K562 (cell line): ENCODE data around the gene SOX6.

ENCODE experiments used
- CREB3 ChIP-seq: fragments of 450-650 bp; conservative IDR thresholded peaks from 2 replicates; pipeline ENCODE4 v1.6.1; 2016; ENCODE audit warnings: missing genetic modification characterization, low read depth, mild to moderate bottlenecking, missing compliant biosample characterization, moderate library complexity
- MAX ChIP-seq: sonication (generic); formaldehyde crosslinking; IDR thresholded peaks from 2 replicates; pipeline ENCODE4 v1.9.0; 2022; ENCODE audit warnings: mild to moderate bottlenecking, missing genetic modification reagents
- SIN3A ChIP-seq, 2 experiments: fragments of 150-350 bp in 1 of 2; IDR thresholded peaks; 2 replicates each; pipeline ENCODE4 v1.6.1; 2011 to 2016; ENCODE audit warnings: borderline replicate concordance in 2 of 2, low read depth in 2 of 2, low read length in 2 of 2, mild to moderate bottlenecking in 2 of 2, moderate library complexity in 2 of 2; ENCODE audit not compliant: control insufficient read depth in 1 of 2
- SMAD4 ChIP-seq: fragments of 250-450 bp; sonication (Bioruptor Pico); conservative IDR thresholded peaks from 2 replicates; pipeline ENCODE4 v1.8.0; 2021; ENCODE audit warnings: inconsistent platforms, mild to moderate bottlenecking, moderate library complexity
- SMARCB1 ChIP-seq: IDR thresholded peaks from 2 replicates; pipeline ENCODE4 v1.6.1; 2011; ENCODE audit warnings: improper control_type of control experiment, low read depth; ENCODE audit not compliant: insufficient read length
- TAF7 ChIP-seq: fragments of 450-650 bp; IDR thresholded peaks from 2 replicates; pipeline ENCODE4 v1.6.1; 2016; ENCODE audit warnings: missing genetic modification characterization, missing compliant biosample characterization
- TBP ChIP-seq: optimal IDR thresholded peaks from 2 replicates; pipeline ENCODE3; 2011; ENCODE audit warnings: low read depth, low read length, improper control_type of control experiment
- ZNF24 ChIP-seq: fragments of 450-650 bp; IDR thresholded peaks from 2 replicates; pipeline ENCODE4 v1.6.1; 2016
- ZNF639 ChIP-seq, 2 experiments: fragments of 200-800 bp in 1 of 2; sonication (Bioruptor generic) in 1 of 2; sonication (generic) in 1 of 2; formaldehyde crosslinking in 1 of 2; IDR thresholded peaks in 1 of 2; conservative IDR thresholded peaks in 1 of 2; 2 replicates each; pipeline versions ENCODE4 v1.5.0 to v1.6.1; 2016 to 2020; ENCODE audit warnings: missing compliant biosample characterization in 1 of 2, missing genetic modification characterization in 1 of 2, missing genetic modification reagents in 1 of 2
- TF ChIP-seq, protein P1 (sequence below): sonication (generic); formaldehyde crosslinking; IDR thresholded peaks from 2 replicates; pipeline ENCODE4 v1.8.0; 2023; ENCODE audit warnings: missing genetic modification reagents, mild to moderate bottlenecking, borderline replicate concordance
- TF ChIP-seq, protein P2 (sequence below), 3 experiments: IDR thresholded peaks in 2 of 3; conservative IDR thresholded peaks in 1 of 3; 2 replicates each; pipeline ENCODE4 v1.5.1; 2011 to 2012; ENCODE audit warnings: low read length in 3 of 3, mild to moderate bottlenecking in 3 of 3, control low read depth in 2 of 3, improper control_type of control experiment in 1 of 3, inconsistent platforms in 1 of 3, low read depth in 1 of 3, mixed read lengths in 1 of 3, moderate library complexity in 1 of 3; ENCODE audit not compliant: insufficient read depth in 2 of 3
- TF ChIP-seq, protein P3 (sequence below): fragments of 450-650 bp; IDR thresholded peaks from 2 replicates; pipeline ENCODE4 v1.6.1; 2017; ENCODE audit warnings: antibody characterized with exemption, mild to moderate bottlenecking

GRCh38 chr11:16032974-16033373 is 323.4 kb downstream of the SOX6 start:
- TF ChIP-seq, protein P1, sequence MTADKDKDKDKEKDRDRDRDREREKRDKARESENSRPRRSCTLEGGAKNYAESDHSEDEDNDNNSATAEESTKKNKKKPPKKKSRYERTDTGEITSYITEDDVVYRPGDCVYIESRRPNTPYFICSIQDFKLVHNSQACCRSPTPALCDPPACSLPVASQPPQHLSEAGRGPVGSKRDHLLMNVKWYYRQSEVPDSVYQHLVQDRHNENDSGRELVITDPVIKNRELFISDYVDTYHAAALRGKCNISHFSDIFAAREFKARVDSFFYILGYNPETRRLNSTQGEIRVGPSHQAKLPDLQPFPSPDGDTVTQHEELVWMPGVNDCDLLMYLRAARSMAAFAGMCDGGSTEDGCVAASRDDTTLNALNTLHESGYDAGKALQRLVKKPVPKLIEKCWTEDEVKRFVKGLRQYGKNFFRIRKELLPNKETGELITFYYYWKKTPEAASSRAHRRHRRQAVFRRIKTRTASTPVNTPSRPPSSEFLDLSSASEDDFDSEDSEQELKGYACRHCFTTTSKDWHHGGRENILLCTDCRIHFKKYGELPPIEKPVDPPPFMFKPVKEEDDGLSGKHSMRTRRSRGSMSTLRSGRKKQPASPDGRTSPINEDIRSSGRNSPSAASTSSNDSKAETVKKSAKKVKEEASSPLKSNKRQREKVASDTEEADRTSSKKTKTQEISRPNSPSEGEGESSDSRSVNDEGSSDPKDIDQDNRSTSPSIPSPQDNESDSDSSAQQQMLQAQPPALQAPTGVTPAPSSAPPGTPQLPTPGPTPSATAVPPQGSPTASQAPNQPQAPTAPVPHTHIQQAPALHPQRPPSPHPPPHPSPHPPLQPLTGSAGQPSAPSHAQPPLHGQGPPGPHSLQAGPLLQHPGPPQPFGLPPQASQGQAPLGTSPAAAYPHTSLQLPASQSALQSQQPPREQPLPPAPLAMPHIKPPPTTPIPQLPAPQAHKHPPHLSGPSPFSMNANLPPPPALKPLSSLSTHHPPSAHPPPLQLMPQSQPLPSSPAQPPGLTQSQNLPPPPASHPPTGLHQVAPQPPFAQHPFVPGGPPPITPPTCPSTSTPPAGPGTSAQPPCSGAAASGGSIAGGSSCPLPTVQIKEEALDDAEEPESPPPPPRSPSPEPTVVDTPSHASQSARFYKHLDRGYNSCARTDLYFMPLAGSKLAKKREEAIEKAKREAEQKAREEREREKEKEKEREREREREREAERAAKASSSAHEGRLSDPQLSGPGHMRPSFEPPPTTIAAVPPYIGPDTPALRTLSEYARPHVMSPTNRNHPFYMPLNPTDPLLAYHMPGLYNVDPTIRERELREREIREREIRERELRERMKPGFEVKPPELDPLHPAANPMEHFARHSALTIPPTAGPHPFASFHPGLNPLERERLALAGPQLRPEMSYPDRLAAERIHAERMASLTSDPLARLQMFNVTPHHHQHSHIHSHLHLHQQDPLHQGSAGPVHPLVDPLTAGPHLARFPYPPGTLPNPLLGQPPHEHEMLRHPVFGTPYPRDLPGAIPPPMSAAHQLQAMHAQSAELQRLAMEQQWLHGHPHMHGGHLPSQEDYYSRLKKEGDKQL (CRISPR knock-in tag): no peak
- TF ChIP-seq, protein P2, sequence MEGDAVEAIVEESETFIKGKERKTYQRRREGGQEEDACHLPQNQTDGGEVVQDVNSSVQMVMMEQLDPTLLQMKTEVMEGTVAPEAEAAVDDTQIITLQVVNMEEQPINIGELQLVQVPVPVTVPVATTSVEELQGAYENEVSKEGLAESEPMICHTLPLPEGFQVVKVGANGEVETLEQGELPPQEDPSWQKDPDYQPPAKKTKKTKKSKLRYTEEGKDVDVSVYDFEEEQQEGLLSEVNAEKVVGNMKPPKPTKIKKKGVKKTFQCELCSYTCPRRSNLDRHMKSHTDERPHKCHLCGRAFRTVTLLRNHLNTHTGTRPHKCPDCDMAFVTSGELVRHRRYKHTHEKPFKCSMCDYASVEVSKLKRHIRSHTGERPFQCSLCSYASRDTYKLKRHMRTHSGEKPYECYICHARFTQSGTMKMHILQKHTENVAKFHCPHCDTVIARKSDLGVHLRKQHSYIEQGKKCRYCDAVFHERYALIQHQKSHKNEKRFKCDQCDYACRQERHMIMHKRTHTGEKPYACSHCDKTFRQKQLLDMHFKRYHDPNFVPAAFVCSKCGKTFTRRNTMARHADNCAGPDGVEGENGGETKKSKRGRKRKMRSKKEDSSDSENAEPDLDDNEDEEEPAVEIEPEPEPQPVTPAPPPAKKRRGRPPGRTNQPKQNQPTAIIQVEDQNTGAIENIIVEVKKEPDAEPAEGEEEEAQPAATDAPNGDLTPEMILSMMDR (IDR thresholded peaks at IDR 0.05 in 2 of 3, conservative IDR thresholded peaks at IDR 0.05 in 1 of 3; ENCODE audit: insufficient read depth in 2 of 3, low read depth in 1 of 3, low read length in 3 of 3): no peak
- TF ChIP-seq ZNF24: no peak
- no peak for TF ChIP-seq TAF7 (tag)
- TF ChIP-seq, protein P3, sequence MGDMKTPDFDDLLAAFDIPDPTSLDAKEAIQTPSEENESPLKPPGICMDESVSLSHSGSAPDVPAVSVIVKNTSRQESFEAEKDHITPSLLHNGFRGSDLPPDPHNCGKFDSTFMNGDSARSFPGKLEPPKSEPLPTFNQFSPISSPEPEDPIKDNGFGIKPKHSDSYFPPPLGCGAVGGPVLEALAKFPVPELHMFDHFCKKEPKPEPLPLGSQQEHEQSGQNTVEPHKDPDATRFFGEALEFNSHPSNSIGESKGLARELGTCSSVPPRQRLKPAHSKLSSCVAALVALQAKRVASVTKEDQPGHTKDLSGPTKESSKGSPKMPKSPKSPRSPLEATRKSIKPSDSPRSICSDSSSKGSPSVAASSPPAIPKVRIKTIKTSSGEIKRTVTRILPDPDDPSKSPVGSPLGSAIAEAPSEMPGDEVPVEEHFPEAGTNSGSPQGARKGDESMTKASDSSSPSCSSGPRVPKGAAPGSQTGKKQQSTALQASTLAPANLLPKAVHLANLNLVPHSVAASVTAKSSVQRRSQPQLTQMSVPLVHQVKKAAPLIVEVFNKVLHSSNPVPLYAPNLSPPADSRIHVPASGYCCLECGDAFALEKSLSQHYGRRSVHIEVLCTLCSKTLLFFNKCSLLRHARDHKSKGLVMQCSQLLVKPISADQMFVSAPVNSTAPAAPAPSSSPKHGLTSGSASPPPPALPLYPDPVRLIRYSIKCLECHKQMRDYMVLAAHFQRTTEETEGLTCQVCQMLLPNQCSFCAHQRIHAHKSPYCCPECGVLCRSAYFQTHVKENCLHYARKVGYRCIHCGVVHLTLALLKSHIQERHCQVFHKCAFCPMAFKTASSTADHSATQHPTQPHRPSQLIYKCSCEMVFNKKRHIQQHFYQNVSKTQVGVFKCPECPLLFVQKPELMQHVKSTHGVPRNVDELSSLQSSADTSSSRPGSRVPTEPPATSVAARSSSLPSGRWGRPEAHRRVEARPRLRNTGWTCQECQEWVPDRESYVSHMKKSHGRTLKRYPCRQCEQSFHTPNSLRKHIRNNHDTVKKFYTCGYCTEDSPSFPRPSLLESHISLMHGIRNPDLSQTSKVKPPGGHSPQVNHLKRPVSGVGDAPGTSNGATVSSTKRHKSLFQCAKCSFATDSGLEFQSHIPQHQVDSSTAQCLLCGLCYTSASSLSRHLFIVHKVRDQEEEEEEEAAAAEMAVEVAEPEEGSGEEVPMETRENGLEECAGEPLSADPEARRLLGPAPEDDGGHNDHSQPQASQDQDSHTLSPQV: no peak
- TF ChIP-seq SMARCB1: no peak
- no peak for TF ChIP-seq ZNF639 (CRISPR knock-in tag; conservative IDR thresholded peaks at IDR 0.05 in 1 of 2, IDR thresholded peaks at IDR 0.05 in 1 of 2)
- TF ChIP-seq TBP: no peak
- no peak for TF ChIP-seq MAX (CRISPR knock-in tag)
- no peak for TF ChIP-seq CREB3 (tag)
- no peak for TF ChIP-seq SMAD4 (CRISPR knock-in tag)
- TF ChIP-seq SIN3A (IDR thresholded peaks at IDR 0.05; ENCODE audit: borderline replicate concordance in 2 of 2, control insufficient read depth in 1 of 2, low read depth in 2 of 2, low read length in 2 of 2): no peak
